CD4-positive, alpha-beta T cell (primary cell): ENCODE data around the gene CTAGE1. TPM values are rescaled to one million over a fixed set of nuclear protein-coding genes. Genes with fewer than 3 reads are reported as not detected.

ENCODE experiments used
- ATAC-seq: fragments of 200-7000 bp; cut with Tn5 transposase; one replicate; pipeline ENCODE4 v1.10.0; 2022; ENCODE audit warnings: mild to moderate bottlenecking; ENCODE audit not compliant: poor library complexity
- CTCF ChIA-PET: fragments of 350-600 bp; sonication (Branson Sonifier 250); formaldehyde crosslinking; loops from one replicate; lab custom pipeline; 2021; ENCODE audit warnings: antibody characterized with exemption, inconsistent platforms; lab: Charles Lee
- POLR2A ChIA-PET: fragments of 350-600 bp; sonication (Branson Sonifier 250); formaldehyde crosslinking; loops from one replicate; lab custom pipeline; 2021; ENCODE audit warnings: antibody characterized with exemption, inconsistent platforms; lab: Charles Lee
- DNase-seq, 14 experiments: peaks; one replicate each; pipeline ENCODE4 v3.0.0-alpha.2; 2013 to 2020; ENCODE audit warnings: mixed read lengths in 2 of 14
- H3K27ac ChIP-seq, 2 donors: one replicate each; pipeline versions ENCODE4 v1.5.1 to v1.7.0; 2013; ENCODE audit warnings: low read length in 2 of 2, low read depth in 1 of 2, mild to moderate bottlenecking in 1 of 2
- H3K27me3 ChIP-seq, 2 experiments: 1 replicate in 1 of 2; 2 replicates in 1 of 2; pipeline versions ENCODE4 v1.6.1 to v1.7.0; 2013; ENCODE audit warnings: low read length in 2 of 2, control low read depth in 1 of 2, mild to moderate bottlenecking in 1 of 2, moderate library complexity in 1 of 2; ENCODE audit not compliant: insufficient read depth in 2 of 2, control insufficient read depth in 1 of 2
- H3K36me3 ChIP-seq: one replicate; pipeline ENCODE4 v1.6.1; 2013; ENCODE audit warnings: low read length, control low read depth; ENCODE audit not compliant: insufficient read depth
- H3K4me1 ChIP-seq: one replicate; pipeline ENCODE4 v1.6.1; 2013; ENCODE audit warnings: low read length, control low read depth; ENCODE audit not compliant: insufficient read depth
- H3K4me3 ChIP-seq: one replicate; pipeline ENCODE4 v1.5.1; 2013; ENCODE audit warnings: mild to moderate bottlenecking, low read length, moderate library complexity
- H3K9me3 ChIP-seq, 2 experiments: 1 replicate in 1 of 2; 2 replicates in 1 of 2; pipeline versions ENCODE4 v1.6.1 to v1.7.0; 2013; ENCODE audit warnings: low read length in 2 of 2, mild to moderate bottlenecking in 2 of 2, control low read depth in 1 of 2, moderate library complexity in 1 of 2; ENCODE audit not compliant: control insufficient read depth in 1 of 2, insufficient read depth in 1 of 2
- H3K27ac Mint-ChIP-seq: one replicate; pipeline ENCODE4 v1.8.0; 2020; ENCODE audit warnings: mixed read lengths
- H3K27me3 Mint-ChIP-seq: one replicate; pipeline ENCODE4 v1.8.0; 2021; ENCODE audit warnings: mixed read lengths
- H3K36me3 Mint-ChIP-seq: one replicate; pipeline ENCODE4 v1.8.0; 2021; ENCODE audit warnings: low read depth, mixed read lengths
- H3K4me1 Mint-ChIP-seq: one replicate; pipeline ENCODE4 v1.8.0; 2021; ENCODE audit warnings: low read depth, mixed read lengths
- H3K4me3 Mint-ChIP-seq: one replicate; pipeline ENCODE4 v1.8.0; 2020; ENCODE audit warnings: mild to moderate bottlenecking, mixed read lengths
- H3K9me3 Mint-ChIP-seq: one replicate; pipeline ENCODE4 v1.8.0; 2020; ENCODE audit warnings: mixed read lengths
- intact Hi-C, 2 experiments: fragments of 100-400 bp; cut with DNase I in 1 of 2; cut with micrococcal nuclease in 1 of 2; formaldehyde crosslinking; loops; one replicate each; pipeline versions ENCODE4 v1.15.1 to v1.9.0; 2023 to 2025; cut with DNase I, micrococcal nuclease
- total RNA-seq, 174 experiments: library from RNA in 2 of 174; stranded (reverse) in 2 of 174; gene quantifications; one replicate each; pipeline ENCODE4 v1.2.3 and lab custom pipeline; 2021 to 2026
- TF ChIP-seq, protein P1 (sequence below): fragments of 200-600 bp; IDR thresholded peaks from one replicate; pipeline ENCODE4 v1.8.0; 2022; ENCODE audit warnings: antibody characterized with exemption, mild to moderate bottlenecking

CTAGE1 gene
- total RNA-seq, 2 experiments from 2014 or later = not detected

DNA sequence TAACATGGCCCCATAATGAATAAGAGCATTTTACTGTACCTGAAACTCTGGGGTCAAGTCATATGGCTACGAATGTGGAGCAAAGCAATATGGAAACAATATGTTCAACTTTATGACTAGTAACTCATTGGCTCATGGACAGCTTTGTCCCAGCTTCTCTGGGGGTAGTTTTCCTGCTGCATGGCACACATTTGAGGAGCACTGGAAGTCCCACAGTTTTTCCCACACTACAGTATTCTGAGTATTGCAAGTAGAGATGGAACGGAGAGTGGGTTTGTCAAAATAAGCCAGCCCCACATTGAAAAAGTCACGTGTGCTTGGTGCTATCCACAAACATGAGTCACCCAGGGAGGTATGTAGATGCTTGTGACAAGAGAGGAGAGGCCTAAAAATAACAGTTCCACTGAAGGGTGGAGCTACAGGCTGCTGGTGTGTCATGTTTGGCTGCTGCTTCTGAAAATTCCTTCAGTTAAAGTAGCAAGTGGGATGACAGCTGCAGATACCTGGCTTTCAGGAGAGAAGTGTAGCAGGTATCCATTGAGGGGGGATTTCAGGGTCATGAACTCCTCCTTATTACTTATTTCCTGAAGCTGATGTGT is 48.2 kb upstream of the CTAGE1 start:
- no peak for ATAC-seq
- peak in 3 of 14 experiments; percentile 7 to 59 (median 15) for DNase-seq
- Histone ChIP-seq H3K4me1 (no peaks in the 10 kb centered on the region), H3K27ac (no peak overlapping the region), H3K9me3 (no peaks in the 10 kb centered on the region), H3K27me3 (no peaks in the 10 kb centered on the region), H3K4me3 (no peak overlapping the region), H3K36me3 (no peaks in the 10 kb centered on the region)
- no peaks in the 10 kb centered on the region for H3K36me3 Mint-ChIP-seq
- CTCF ChIA-PET = no interaction called here
- TF ChIP-seq, protein P1, sequence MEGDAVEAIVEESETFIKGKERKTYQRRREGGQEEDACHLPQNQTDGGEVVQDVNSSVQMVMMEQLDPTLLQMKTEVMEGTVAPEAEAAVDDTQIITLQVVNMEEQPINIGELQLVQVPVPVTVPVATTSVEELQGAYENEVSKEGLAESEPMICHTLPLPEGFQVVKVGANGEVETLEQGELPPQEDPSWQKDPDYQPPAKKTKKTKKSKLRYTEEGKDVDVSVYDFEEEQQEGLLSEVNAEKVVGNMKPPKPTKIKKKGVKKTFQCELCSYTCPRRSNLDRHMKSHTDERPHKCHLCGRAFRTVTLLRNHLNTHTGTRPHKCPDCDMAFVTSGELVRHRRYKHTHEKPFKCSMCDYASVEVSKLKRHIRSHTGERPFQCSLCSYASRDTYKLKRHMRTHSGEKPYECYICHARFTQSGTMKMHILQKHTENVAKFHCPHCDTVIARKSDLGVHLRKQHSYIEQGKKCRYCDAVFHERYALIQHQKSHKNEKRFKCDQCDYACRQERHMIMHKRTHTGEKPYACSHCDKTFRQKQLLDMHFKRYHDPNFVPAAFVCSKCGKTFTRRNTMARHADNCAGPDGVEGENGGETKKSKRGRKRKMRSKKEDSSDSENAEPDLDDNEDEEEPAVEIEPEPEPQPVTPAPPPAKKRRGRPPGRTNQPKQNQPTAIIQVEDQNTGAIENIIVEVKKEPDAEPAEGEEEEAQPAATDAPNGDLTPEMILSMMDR = no peak
- H3K4me3 Mint-ChIP-seq = no peak overlapping the region
- H3K4me1 Mint-ChIP-seq = no peaks in the 10 kb centered on the region
- no peaks in the 10 kb centered on the region for H3K27me3 Mint-ChIP-seq
- POLR2A ChIA-PET = no interaction called here
- no peak overlapping the region for H3K27ac Mint-ChIP-seq
- H3K9me3 Mint-ChIP-seq = peaks cover 3% of the 10 kb centered on the region
- intact Hi-C loops = no loop called here

DNA sequence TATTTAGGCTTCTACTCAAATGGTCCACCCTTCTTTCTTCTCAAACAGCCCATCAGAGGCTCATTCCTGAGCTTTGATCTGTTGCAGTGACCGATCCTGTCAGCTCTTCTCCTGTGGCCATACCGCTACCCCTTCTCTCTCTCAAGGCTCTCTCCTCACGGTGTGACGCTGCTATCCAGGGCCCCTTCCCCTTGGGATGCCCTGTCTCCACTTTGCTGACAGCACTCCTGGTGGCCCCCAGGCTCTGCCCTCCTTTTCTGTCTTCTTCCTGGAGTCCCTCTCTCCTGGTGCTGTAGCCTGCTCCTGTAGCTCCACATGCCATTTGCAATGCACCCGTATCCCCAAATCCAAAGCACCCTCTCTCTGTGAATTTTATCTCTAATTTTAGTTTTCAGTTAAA is 45.4 kb upstream of the CTAGE1 start:
- intact Hi-C loops = no loop called here
- CTCF ChIA-PET = no interaction called here
- Histone ChIP-seq H3K27me3 (no peaks in the 10 kb centered on the region), H3K4me1 (no peaks in the 10 kb centered on the region), H3K27ac (no peak overlapping the region), H3K9me3 (no peaks in the 10 kb centered on the region), H3K36me3 (no peaks in the 10 kb centered on the region), H3K4me3 (no peak overlapping the region)
- TF ChIP-seq, protein P1 = no peak
- POLR2A ChIA-PET = no interaction called here
- H3K4me1 Mint-ChIP-seq = no peaks in the 10 kb centered on the region
- H3K27ac Mint-ChIP-seq = no peak overlapping the region
- H3K9me3 Mint-ChIP-seq = peaks cover 3% of the 10 kb centered on the region
- no peaks in the 10 kb centered on the region for H3K27me3 Mint-ChIP-seq
- DNase-seq = no peak
- no peak overlapping the region for H3K4me3 Mint-ChIP-seq
- no peaks in the 10 kb centered on the region for H3K36me3 Mint-ChIP-seq
- no peak for ATAC-seq

GRCh38 chr18:22459491-22459890 is 41.8 kb upstream of the CTAGE1 start:
- Histone ChIP-seq H3K9me3 (no peaks in the 10 kb centered on the region), H3K27me3 (no peaks in the 10 kb centered on the region), H3K36me3 (no peaks in the 10 kb centered on the region), H3K4me1 (no peaks in the 10 kb centered on the region), H3K27ac (no peak overlapping the region), H3K4me3 (no peak overlapping the region)
- Mint-ChIP-seq H3K27me3 (peaks cover 3% of the 10 kb centered on the region), H3K36me3 (no peaks in the 10 kb centered on the region), H3K4me1 (no peaks in the 10 kb centered on the region), H3K27ac (no peak overlapping the region), H3K4me3 (no peak overlapping the region), H3K9me3 (no peaks in the 10 kb centered on the region)
- TF ChIP-seq, protein P1 = no peak
- POLR2A ChIA-PET = no interaction called here
- ATAC-seq (no peak), DNase-seq (no peak)
- intact Hi-C loops = no loop called here
- CTCF ChIA-PET = interaction anchor here (0.7 to 0.9 kb wide), 2 partner anchors 19 to 1015 kb away, joined by 3 read pairs; no protein-coding TSS in a partner anchor
